Measurements from ENCODE around the gene SNCA. TPM values are rescaled to one million over a fixed set of nuclear protein-coding genes. Genes with fewer than 3 reads are reported as not detected.

SNCA gene
- total RNA-seq, 4 donors from 2014 or later, result 2.2 to 7.8 (median 4.0) TPM

GRCh38 chr4:89707467-89707866 lies 129.5 kb downstream of the SNCA start:
- intact Hi-C loops (cut with DNase I; ENCODE audit: low total_unique reads), result no loop called here
- WGBS, 2 donors (ENCODE audit: low coverage in 1 of 2), result 69 to 87% methylated on average over 1 to 5 of the region's 5 CpGs
- no peak overlapping the region for H3K4me3 ChIP-seq
- H3K27me3 ChIP-seq, result no peaks in the 10 kb centered on the region
- no peak for TF ChIP-seq POLR2A (IDR thresholded peaks at IDR 0.05)
- TF ChIP-seq EP300 (IDR thresholded peaks at IDR 0.05; ENCODE audit: low read depth), result no peak
- TF ChIP-seq POLR2AphosphoS5 (IDR thresholded peaks at IDR 0.05), result no peak
- TF ChIP-seq CTCF (IDR thresholded peaks at IDR 0.05), result no peak
- H3K36me3 ChIP-seq, result no peaks in the 10 kb centered on the region
- no peak for DNase-seq
- in situ Hi-C loops (cut with MboI; ENCODE audit: low pct_ligation_motif_present in 1 of 4, low pct_unique_long_range_greater_than_20kb in 1 of 4, low sequenced_read_pairs in 3 of 4), result no loop called here
- H3K4me1 ChIP-seq, result peaks cover 0 to 2% (median 0%) of the 10 kb centered on the region in 4 donors
- no peak overlapping the region for H3K27ac ChIP-seq
- no peaks in the 10 kb centered on the region for H3K9me3 ChIP-seq

- H3K4me3 ChIP-seq, result no peak overlapping the region
- no peak for DNase-seq
- H3K27ac ChIP-seq, result no peak overlapping the region
- H3K27me3 ChIP-seq, result no peaks in the 10 kb centered on the region
- no peaks in the 10 kb centered on the region for H3K9me3 ChIP-seq
- no peak for TF ChIP-seq EP300 (IDR thresholded peaks at IDR 0.05; ENCODE audit: low read depth)
- TF ChIP-seq POLR2AphosphoS5 (IDR thresholded peaks at IDR 0.05), result no peak
- TF ChIP-seq POLR2A (IDR thresholded peaks at IDR 0.05), result no peak
- TF ChIP-seq CTCF (IDR thresholded peaks at IDR 0.05), result no peak
- in situ Hi-C loops (cut with MboI; ENCODE audit: low pct_ligation_motif_present in 1 of 4, low pct_unique_long_range_greater_than_20kb in 1 of 4, low sequenced_read_pairs in 3 of 4) (no loop called here), intact Hi-C loops (cut with DNase I; ENCODE audit: low total_unique reads) (no loop called here)
- H3K36me3 ChIP-seq, result no peaks in the 10 kb centered on the region
- 76 to 86% methylated on average over 1 to 2 of the region's 2 CpGs for WGBS, 2 donors (ENCODE audit: low coverage in 1 of 2)
- H3K4me1 ChIP-seq, result peaks cover 0 to 2% (median 0%) of the 10 kb centered on the region in 4 donors
Observed at GRCh38 chr4:89704651-89705395, 132.1 kb downstream of the SNCA start.

- in situ Hi-C loops (cut with MboI; ENCODE audit: low pct_ligation_motif_present in 1 of 4, low pct_unique_long_range_greater_than_20kb in 1 of 4, low sequenced_read_pairs in 3 of 4), result no loop called here
- no peak overlapping the region for H3K27ac ChIP-seq
- WGBS, 2 donors (ENCODE audit: low coverage in 1 of 2), result 64 to 76% methylated on average over 4 to 6 of the region's 6 CpGs
- H3K9me3 ChIP-seq, result no peaks in the 10 kb centered on the region
- peaks cover 0 to under 1% (median 0%) of the 10 kb centered on the region in 4 donors for H3K4me1 ChIP-seq
- H3K4me3 ChIP-seq, result no peak overlapping the region
- H3K36me3 ChIP-seq, result no peaks in the 10 kb centered on the region
- no peak for DNase-seq
- intact Hi-C loops (cut with DNase I; ENCODE audit: low total_unique reads), result no loop called here
- TF ChIP-seq POLR2AphosphoS5 (IDR thresholded peaks at IDR 0.05) (no peak), POLR2A (IDR thresholded peaks at IDR 0.05) (no peak), EP300 (IDR thresholded peaks at IDR 0.05; ENCODE audit: low read depth) (no peak), CTCF (IDR thresholded peaks at IDR 0.05) (no peak)
- no peaks in the 10 kb centered on the region for H3K27me3 ChIP-seq
Observed at GRCh38 chr4:89703829-89704590, 133.0 kb downstream of the SNCA start.

- Histone ChIP-seq H3K4me1 (no peaks in the 10 kb centered on the region), H3K9me3 (no peaks in the 10 kb centered on the region), H3K27ac (no peak overlapping the region), H3K36me3 (no peaks in the 10 kb centered on the region), H3K27me3 (no peaks in the 10 kb centered on the region), H3K4me3 (no peak overlapping the region)
- 55 to 72% methylated on average over 1 of the region's 1 CpG for WGBS, 2 donors (ENCODE audit: low coverage in 1 of 2)
- intact Hi-C loops (cut with DNase I; ENCODE audit: low total_unique reads), result no loop called here
- in situ Hi-C loops (cut with MboI; ENCODE audit: low pct_ligation_motif_present in 1 of 4, low pct_unique_long_range_greater_than_20kb in 1 of 4, low sequenced_read_pairs in 3 of 4), result no loop called here
- TF ChIP-seq CTCF (IDR thresholded peaks at IDR 0.05), result no peak
- TF ChIP-seq POLR2A (IDR thresholded peaks at IDR 0.05), result no peak
- no peak for TF ChIP-seq POLR2AphosphoS5 (IDR thresholded peaks at IDR 0.05)
- TF ChIP-seq EP300 (IDR thresholded peaks at IDR 0.05; ENCODE audit: low read depth), result no peak
- no peak for DNase-seq
Observed at GRCh38 chr4:89700766-89701423, 136.1 kb downstream of the SNCA start.

Measured in transverse colon (tissue), 4 donors.